ENCODE results near the gene KAT5.
A peak's percentile ranks its signal among the peaks of the same experiment; 100 is the strongest.
"Not testable (repeated sequence)": the region's sequence is repeated elsewhere in the genome, so short reads cannot be mapped to it uniquely, and the experiment has no call there.

KAT5 gene

DNA sequence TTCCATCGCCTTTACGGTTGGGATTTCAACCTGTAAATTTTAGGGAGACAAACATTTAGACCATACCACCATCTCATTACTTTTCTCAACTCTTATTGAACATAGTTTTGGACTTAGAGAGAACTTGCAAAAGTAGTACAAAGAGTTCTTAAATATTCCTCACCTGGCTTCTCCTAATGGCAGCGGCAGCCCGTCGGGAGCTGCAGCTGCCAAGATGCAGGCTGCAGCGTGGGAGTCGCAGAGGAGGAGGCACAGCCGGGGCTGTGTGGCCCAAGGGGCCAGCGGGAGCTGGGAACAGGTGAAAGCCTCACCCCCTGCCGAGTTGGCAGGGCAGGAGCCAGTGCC is 31.6 kb downstream of the KAT5 start:
- no peak overlapping the region for H3K4me3 ChIP-seq (replicated peaks; ENCODE audit: insufficient read depth, low read length)
- no peaks in the 10 kb centered on the region for H3K27me3 ChIP-seq (ENCODE audit: insufficient read depth, poor library complexity, severe bottlenecking)
- no peak for DNase-seq (ENCODE audit: low read depth in 1 of 2, low spot score in 1 of 2)
- TF ChIP-seq GABPA (IDR thresholded peaks at IDR 0.05; ENCODE audit: low read depth): no peak
- TF ChIP-seq SPI1 (IDR thresholded peaks at IDR 0.05; ENCODE audit: borderline replicate concordance, low read depth): no peak
- TF ChIP-seq, protein P1, sequence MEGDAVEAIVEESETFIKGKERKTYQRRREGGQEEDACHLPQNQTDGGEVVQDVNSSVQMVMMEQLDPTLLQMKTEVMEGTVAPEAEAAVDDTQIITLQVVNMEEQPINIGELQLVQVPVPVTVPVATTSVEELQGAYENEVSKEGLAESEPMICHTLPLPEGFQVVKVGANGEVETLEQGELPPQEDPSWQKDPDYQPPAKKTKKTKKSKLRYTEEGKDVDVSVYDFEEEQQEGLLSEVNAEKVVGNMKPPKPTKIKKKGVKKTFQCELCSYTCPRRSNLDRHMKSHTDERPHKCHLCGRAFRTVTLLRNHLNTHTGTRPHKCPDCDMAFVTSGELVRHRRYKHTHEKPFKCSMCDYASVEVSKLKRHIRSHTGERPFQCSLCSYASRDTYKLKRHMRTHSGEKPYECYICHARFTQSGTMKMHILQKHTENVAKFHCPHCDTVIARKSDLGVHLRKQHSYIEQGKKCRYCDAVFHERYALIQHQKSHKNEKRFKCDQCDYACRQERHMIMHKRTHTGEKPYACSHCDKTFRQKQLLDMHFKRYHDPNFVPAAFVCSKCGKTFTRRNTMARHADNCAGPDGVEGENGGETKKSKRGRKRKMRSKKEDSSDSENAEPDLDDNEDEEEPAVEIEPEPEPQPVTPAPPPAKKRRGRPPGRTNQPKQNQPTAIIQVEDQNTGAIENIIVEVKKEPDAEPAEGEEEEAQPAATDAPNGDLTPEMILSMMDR (IDR thresholded peaks at IDR 0.05; ENCODE audit: insufficient read depth, low read length): no peak
- TF ChIP-seq, protein P2, sequence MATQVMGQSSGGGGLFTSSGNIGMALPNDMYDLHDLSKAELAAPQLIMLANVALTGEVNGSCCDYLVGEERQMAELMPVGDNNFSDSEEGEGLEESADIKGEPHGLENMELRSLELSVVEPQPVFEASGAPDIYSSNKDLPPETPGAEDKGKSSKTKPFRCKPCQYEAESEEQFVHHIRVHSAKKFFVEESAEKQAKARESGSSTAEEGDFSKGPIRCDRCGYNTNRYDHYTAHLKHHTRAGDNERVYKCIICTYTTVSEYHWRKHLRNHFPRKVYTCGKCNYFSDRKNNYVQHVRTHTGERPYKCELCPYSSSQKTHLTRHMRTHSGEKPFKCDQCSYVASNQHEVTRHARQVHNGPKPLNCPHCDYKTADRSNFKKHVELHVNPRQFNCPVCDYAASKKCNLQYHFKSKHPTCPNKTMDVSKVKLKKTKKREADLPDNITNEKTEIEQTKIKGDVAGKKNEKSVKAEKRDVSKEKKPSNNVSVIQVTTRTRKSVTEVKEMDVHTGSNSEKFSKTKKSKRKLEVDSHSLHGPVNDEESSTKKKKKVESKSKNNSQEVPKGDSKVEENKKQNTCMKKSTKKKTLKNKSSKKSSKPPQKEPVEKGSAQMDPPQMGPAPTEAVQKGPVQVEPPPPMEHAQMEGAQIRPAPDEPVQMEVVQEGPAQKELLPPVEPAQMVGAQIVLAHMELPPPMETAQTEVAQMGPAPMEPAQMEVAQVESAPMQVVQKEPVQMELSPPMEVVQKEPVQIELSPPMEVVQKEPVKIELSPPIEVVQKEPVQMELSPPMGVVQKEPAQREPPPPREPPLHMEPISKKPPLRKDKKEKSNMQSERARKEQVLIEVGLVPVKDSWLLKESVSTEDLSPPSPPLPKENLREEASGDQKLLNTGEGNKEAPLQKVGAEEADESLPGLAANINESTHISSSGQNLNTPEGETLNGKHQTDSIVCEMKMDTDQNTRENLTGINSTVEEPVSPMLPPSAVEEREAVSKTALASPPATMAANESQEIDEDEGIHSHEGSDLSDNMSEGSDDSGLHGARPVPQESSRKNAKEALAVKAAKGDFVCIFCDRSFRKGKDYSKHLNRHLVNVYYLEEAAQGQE (IDR thresholded peaks at IDR 0.05; ENCODE audit: insufficient replicate concordance, low read depth): no peak
- TF ChIP-seq POLR2AphosphoS5 (IDR thresholded peaks at IDR 0.05; ENCODE audit: low read depth): no peak
- no peak overlapping the region for H3K27ac ChIP-seq (replicated peaks)

DNA sequence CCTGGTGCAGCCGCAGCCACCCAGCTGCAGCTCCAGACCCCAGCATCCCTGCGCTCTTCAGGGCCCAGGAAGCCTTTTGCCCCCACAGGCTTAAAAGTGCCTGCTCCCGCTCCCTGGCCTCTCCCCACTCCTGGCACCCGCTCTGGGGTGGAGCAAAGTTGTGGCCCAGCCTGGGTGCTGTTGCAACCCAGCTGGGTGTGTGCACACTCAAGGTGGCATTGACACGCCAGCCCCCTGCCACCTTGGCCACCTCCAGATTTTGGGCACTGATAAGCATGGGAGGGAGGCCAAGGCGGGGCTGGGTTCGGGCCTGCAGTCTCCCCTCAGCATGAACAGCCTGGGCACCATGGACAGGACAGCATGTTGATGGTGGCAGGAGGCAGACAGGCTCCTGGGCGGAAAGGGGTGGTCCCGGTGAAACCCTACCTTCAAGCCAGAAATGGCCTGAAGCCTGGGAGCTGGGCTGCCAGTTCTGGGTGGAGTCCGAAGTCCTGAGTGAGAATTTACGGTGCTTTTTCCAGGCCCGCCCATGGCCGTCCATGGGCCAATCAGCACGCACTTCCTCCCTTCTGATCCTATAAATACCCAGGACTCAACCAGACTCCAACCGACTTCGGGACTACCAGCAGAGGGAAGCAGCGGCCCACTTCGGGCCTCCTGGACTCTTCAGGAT is 32.1 kb downstream of the KAT5 start:
- DNase-seq (ENCODE audit: low read depth in 1 of 2, low spot score in 1 of 2): peak; percentile 51 to 54
- Histone ChIP-seq H3K27ac (replicated peaks) (no peak overlapping the region), H3K4me3 (replicated peaks; ENCODE audit: insufficient read depth, low read length) (no peak overlapping the region), H3K27me3 (ENCODE audit: insufficient read depth, poor library complexity, severe bottlenecking) (no peaks in the 10 kb centered on the region)
- TF ChIP-seq, protein P1 (IDR thresholded peaks at IDR 0.05; ENCODE audit: insufficient read depth, low read length): peak; percentile 23
- TF ChIP-seq GABPA (IDR thresholded peaks at IDR 0.05; ENCODE audit: low read depth) (no peak), SPI1 (IDR thresholded peaks at IDR 0.05; ENCODE audit: borderline replicate concordance, low read depth) (peak; percentile 57; the same call in 1 of the 2 replicates)

DNA sequence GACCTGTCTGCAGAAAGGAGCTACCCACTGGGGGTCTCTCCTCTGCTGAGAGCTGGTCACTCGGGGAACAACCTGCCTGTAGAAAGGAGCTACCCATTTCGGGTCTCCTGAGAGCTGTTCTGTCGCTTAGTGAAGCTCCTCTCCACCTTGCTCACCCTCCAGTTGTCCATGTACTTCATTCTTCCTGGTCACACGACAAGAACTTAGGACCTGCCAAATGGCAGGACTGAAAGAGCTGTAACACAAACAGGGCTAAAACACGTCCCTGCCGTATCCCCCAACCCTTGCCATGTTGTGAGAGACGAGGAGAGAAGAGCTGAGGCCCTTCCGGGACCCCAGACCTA is 32.6 kb downstream of the KAT5 start:
- TF ChIP-seq GABPA (IDR thresholded peaks at IDR 0.05; ENCODE audit: low read depth): no peak
- Histone ChIP-seq H3K27me3 (ENCODE audit: insufficient read depth, poor library complexity, severe bottlenecking) (no peaks in the 10 kb centered on the region), H3K27ac (replicated peaks) (no peak overlapping the region), H3K4me3 (replicated peaks; ENCODE audit: insufficient read depth, low read length) (no peak overlapping the region)
- no peak for DNase-seq (ENCODE audit: low read depth in 1 of 2, low spot score in 1 of 2)

DNA sequence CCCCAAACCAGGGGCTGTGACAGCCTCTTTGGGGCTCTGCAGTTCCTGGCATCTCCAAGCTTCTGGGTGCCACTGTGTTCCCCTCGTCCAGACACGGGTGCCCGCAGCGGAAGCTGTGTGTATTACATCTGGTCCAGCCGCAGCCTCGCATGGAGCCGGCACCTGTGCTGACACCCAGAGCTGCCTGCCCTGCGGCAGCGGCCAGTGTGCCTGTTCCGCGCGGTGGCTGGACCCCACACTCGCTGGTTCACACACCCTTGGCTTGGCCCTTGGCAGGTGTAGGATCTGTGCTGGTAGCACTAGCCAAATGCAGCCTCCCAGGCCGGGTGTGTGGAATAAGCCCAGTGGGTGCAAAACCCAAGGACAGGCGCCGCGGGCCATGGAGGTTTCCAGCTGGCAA is 33.0 kb downstream of the KAT5 start:
- Histone ChIP-seq H3K27me3 (ENCODE audit: insufficient read depth, poor library complexity, severe bottlenecking) (no peaks in the 10 kb centered on the region), H3K27ac (replicated peaks) (no peak overlapping the region), H3K4me3 (replicated peaks; ENCODE audit: insufficient read depth, low read length) (no peak overlapping the region)
- no peak for DNase-seq (ENCODE audit: low read depth in 1 of 2, low spot score in 1 of 2)
- TF ChIP-seq SPI1 (IDR thresholded peaks at IDR 0.05; ENCODE audit: borderline replicate concordance, low read depth): no peak
- TF ChIP-seq POLR2AphosphoS5 (IDR thresholded peaks at IDR 0.05; ENCODE audit: low read depth): no peak
- TF ChIP-seq, protein P1 (IDR thresholded peaks at IDR 0.05; ENCODE audit: insufficient read depth, low read length): no peak
- TF ChIP-seq, protein P2 (IDR thresholded peaks at IDR 0.05; ENCODE audit: insufficient replicate concordance, low read depth): no peak
- TF ChIP-seq GABPA (IDR thresholded peaks at IDR 0.05; ENCODE audit: low read depth): no peak

DNA sequence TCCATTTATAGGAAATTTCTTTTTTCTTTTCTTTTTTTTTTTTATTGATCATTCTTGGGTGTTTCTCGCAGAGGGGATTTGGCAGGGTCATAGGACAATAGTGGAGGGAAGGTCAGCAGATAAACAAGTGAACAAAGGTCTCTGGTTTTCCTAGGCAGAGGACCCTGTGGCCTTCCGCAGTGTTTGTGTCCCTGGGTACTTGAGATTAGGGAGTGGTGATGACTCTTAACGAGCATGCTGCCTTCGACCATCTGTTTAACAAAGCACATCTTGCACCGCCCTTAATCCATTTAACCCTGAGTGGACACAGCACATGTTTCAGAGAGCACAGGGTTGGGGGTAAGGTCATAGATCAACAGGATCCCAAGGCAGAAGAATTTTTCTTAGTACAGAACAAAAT is 50.1 kb downstream of the KAT5 start:
- not testable (repeated sequence) for H3K27ac ChIP-seq (replicated peaks); H3K4me3 ChIP-seq (replicated peaks; ENCODE audit: insufficient read depth, low read length); H3K27me3 ChIP-seq (ENCODE audit: insufficient read depth, poor library complexity, severe bottlenecking); DNase-seq (ENCODE audit: low read depth in 1 of 2, low spot score in 1 of 2)

DNA sequence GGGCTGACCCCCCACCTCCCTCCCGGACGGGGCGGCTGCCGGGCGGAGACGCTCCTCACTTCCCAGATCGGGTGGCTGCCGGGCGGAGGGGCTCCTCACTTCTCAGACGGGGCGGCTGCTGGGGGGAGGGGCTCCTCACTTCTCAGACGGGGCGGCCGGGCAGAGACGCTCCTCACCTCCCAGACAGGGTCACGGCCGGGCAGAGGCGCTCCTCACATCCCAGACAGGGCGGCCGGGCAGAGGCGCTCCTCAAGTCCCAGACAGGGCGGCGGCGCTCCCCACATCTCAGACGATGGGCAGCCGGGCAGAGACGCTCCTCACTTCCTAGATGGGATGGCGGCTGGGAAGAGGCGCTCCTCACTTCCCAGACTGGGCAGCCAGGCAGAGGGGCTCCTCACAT is 50.8 kb downstream of the KAT5 start:
- H3K27me3 ChIP-seq (ENCODE audit: insufficient read depth, poor library complexity, severe bottlenecking); H3K27ac ChIP-seq (replicated peaks); DNase-seq (ENCODE audit: low read depth in 1 of 2, low spot score in 1 of 2); H3K4me3 ChIP-seq (replicated peaks; ENCODE audit: insufficient read depth, low read length): not testable (repeated sequence)

Data from HL-60 (cell line).